K562 (cell line): ENCODE measurements around the gene PIM3. TPM values are rescaled to one million over a fixed set of nuclear protein-coding genes. Genes with fewer than 3 reads are reported as not detected.
A peak's percentile ranks its signal among the peaks of the same experiment; 100 is the strongest.

Experiments used
- ATAC-seq: fragments of 200-7000 bp; cut with Tn5 transposase; 3 replicates; pipeline ENCODE4 v1.9.1; 2020; ENCODE audit warnings: moderate library complexity
- BruUV-seq: library from RNA; stranded (reverse); fragments of 400-500 nt; replicated peaks from 2 replicates; lab custom pipeline; 2021; lab: Mats Ljungman, UMichigan
- CTCF ChIA-PET: fragments of 300-600 bp; formaldehyde crosslinking; extraction: SDS; loops from one replicate; lab custom pipeline; 2021; ENCODE audit warnings: low intra/inter-chr PET ratio; lab: Yijun Ruan, JAX
- POLR2A ChIA-PET: fragments of 300-600, 350-650 bp; sonication (Branson Sonifier 250); formaldehyde crosslinking; extraction: SDS; loops from one replicate; lab custom pipeline; 2021; ENCODE audit warnings: antibody characterized with exemption, inconsistent platforms; lab: Yijun Ruan, JAX
- DNase-seq, 4 experiments: peaks; one replicate each; pipeline versions ENCODE4 v3.0.0 to v3.0.0-alpha.2; 2011 to 2018; ENCODE audit warnings: low spot score in 3 of 4, mixed read lengths in 3 of 4; ENCODE audit errors: extremely low read depth in 1 of 4
- FAIRE-seq: peaks from 2 replicates; lab custom pipeline; 2011; peaks lifted over from hg19 to GRCh38; lab: Jason Lieb, UNC
- H2AFZ ChIP-seq: 2 replicates; pipeline ENCODE4 v1.6.0; 2011; ENCODE audit warnings: low read depth, low read length, control low read depth, inconsistent platforms
- H3K27ac ChIP-seq: fragments of 200-600 bp; 3 replicates; pipeline ENCODE4 v1.8.0; 2011; ENCODE audit warnings: low read depth, mild to moderate bottlenecking, control low read depth, inconsistent platforms, low read length, moderate library complexity, mixed read lengths; ENCODE audit errors: extremely low read depth
- H3K27me3 ChIP-seq, 2 experiments: fragments of 300-600 bp in 1 of 2; 2 replicates in 1 of 2; 3 replicates in 1 of 2; pipeline versions ENCODE4 v1.6.0 to v1.8.0; 2011; ENCODE audit warnings: inconsistent platforms in 2 of 2, low read length in 2 of 2, mild to moderate bottlenecking in 1 of 2, mixed read lengths in 1 of 2, moderate library complexity in 1 of 2; ENCODE audit not compliant: control insufficient read depth in 2 of 2, insufficient read depth in 2 of 2
- H3K36me3 ChIP-seq: fragments of 300-600 bp; 3 replicates; pipeline ENCODE4 v1.8.0; 2011; ENCODE audit warnings: mild to moderate bottlenecking, low read length, inconsistent platforms; ENCODE audit not compliant: control insufficient read depth, insufficient read depth
- H3K4me1 ChIP-seq, 2 experiments: fragments of 200-600 bp in 1 of 2; replicated peaks in 1 of 2; 2 replicates in 1 of 2; 3 replicates in 1 of 2; pipeline versions ENCODE4 v1.5.1 to v1.8.0; 2011; ENCODE audit warnings: inconsistent platforms in 2 of 2, low read length in 2 of 2, mild to moderate bottlenecking in 1 of 2, mixed read lengths in 1 of 2, moderate library complexity in 1 of 2; ENCODE audit not compliant: control insufficient read depth in 2 of 2, insufficient read depth in 2 of 2
- H3K4me2 ChIP-seq: 2 replicates; pipeline ENCODE4 v1.6.1; 2011; ENCODE audit warnings: low read length, control low read depth, inconsistent platforms, mixed read lengths; ENCODE audit not compliant: insufficient read depth
- H3K4me3 ChIP-seq: fragments of 200-600 bp; sonication (generic), shearing (Covaris generic); 2 replicates; pipeline ENCODE4 v1.5.1; 2016; ENCODE audit warnings: control low read depth, inconsistent platforms
- H3K79me2 ChIP-seq: fragments of 200-600 bp; 3 replicates; pipeline ENCODE4 v1.8.0; 2011; ENCODE audit warnings: low read length, inconsistent platforms; ENCODE audit not compliant: control insufficient read depth, insufficient read depth
- H3K9ac ChIP-seq, 2 experiments: 2 replicates each; pipeline versions ENCODE4 v1.6.0 to v1.6.1; 2011; ENCODE audit warnings: low read depth in 2 of 2, low read length in 2 of 2, control low read depth in 1 of 2, inconsistent platforms in 1 of 2, mild to moderate bottlenecking in 1 of 2, mixed read lengths in 1 of 2; ENCODE audit not compliant: insufficient read depth in 1 of 2
- H3K9me1 ChIP-seq: one replicate; pipeline ENCODE4 v1.6.0; 2011; ENCODE audit warnings: inconsistent platforms, mild to moderate bottlenecking, low read length, moderate library complexity; ENCODE audit not compliant: control insufficient read depth, insufficient read depth
- H3K9me3 ChIP-seq: replicated peaks from 2 replicates; pipeline ENCODE4 v1.5.1; 2011; ENCODE audit warnings: low read depth, low read length, inconsistent platforms; ENCODE audit not compliant: control insufficient read depth, insufficient read depth
- H4K20me1 ChIP-seq: replicated peaks from 2 replicates; pipeline ENCODE4 v1.6.1; 2011; ENCODE audit warnings: low read length, inconsistent platforms, mixed read lengths; ENCODE audit not compliant: control insufficient read depth, insufficient read depth
- CBFA2T2 ChIP-seq: fragments of 450-650 bp; conservative IDR thresholded peaks from 2 replicates; pipeline ENCODE4 v1.6.1; 2017; ENCODE audit warnings: mild to moderate bottlenecking
- DNMT1 ChIP-seq: fragments of 450-650 bp; IDR thresholded peaks from 2 replicates; pipeline ENCODE4 v1.6.1; 2016; ENCODE audit warnings: antibody characterized with exemption, mild to moderate bottlenecking
- EGR1 ChIP-seq: fragments of 450-650 bp; conservative IDR thresholded peaks from 2 replicates; pipeline ENCODE4 v1.6.1; 2017; ENCODE audit warnings: mild to moderate bottlenecking
- FOXA3 ChIP-seq, 2 experiments: fragments of 450-650 bp in 1 of 2; sonication (generic) in 1 of 2; formaldehyde crosslinking; IDR thresholded peaks in 1 of 2; conservative IDR thresholded peaks in 1 of 2; 2 replicates each; pipeline versions ENCODE4 v1.4.0 to v1.8.0; 2020 to 2022; ENCODE audit warnings: mild to moderate bottlenecking in 2 of 2, missing genetic modification reagents in 1 of 2
- KDM1A ChIP-seq, 2 experiments: fragments of 450-650 bp; IDR thresholded peaks; 2 replicates each; pipeline ENCODE4 v1.6.1; 2016; ENCODE audit warnings: mild to moderate bottlenecking in 2 of 2
- L3MBTL2 ChIP-seq: fragments of 450-650 bp; IDR thresholded peaks from 2 replicates; pipeline ENCODE4 v1.6.1; 2016; ENCODE audit warnings: mild to moderate bottlenecking, moderate library complexity
- MEF2D ChIP-seq: conservative IDR thresholded peaks from 2 replicates; pipeline ENCODE4 v1.6.1; 2016; ENCODE audit warnings: low read depth, missing genetic modification characterization, missing compliant biosample characterization
- SMARCE1 ChIP-seq: fragments of 450-650 bp; IDR thresholded peaks from 2 replicates; pipeline ENCODE4 v1.7.1; 2016; ENCODE audit warnings: mild to moderate bottlenecking
- SPI1 ChIP-seq: IDR thresholded peaks from 2 replicates; pipeline ENCODE4 v1.6.1; 2011; ENCODE audit warnings: low read depth, low read length, control low read depth, borderline replicate concordance
- SRF ChIP-seq, 2 experiments: fragments of 250-450, 450-650 bp in 1 of 2; sonication (Bioruptor Pico) in 1 of 2; sonication (generic) in 1 of 2; formaldehyde crosslinking; IDR thresholded peaks; 2 replicates each; pipeline versions ENCODE4 v1.5.0 to v1.5.1; 2020 to 2022; ENCODE audit warnings: mild to moderate bottlenecking in 1 of 2, missing genetic modification reagents in 1 of 2
- TCF3 ChIP-seq: sonication (generic); formaldehyde crosslinking; IDR thresholded peaks from 2 replicates; pipeline ENCODE4 v1.4.0; 2020; ENCODE audit warnings: mild to moderate bottlenecking, missing genetic modification reagents
- YY1 ChIP-seq, 3 experiments: IDR thresholded peaks; 2 replicates each; pipeline ENCODE4 v1.6.1; 2011; ENCODE audit warnings: low read length in 2 of 3, mild to moderate bottlenecking in 2 of 3, moderate library complexity in 2 of 3, borderline replicate concordance in 1 of 3, control low read depth in 1 of 3, low read depth in 1 of 3; ENCODE audit not compliant: insufficient read depth in 3 of 3, insufficient replicate concordance in 2 of 3, control insufficient read depth in 1 of 3, insufficient read length in 1 of 3; ENCODE audit errors: extremely low read depth in 1 of 3
- WGBS: fragments of 100-300 bp; shearing (Covaris generic); methylation state at CpG from one replicate; pipeline ENCODE4 v1.1.6; 2016; ENCODE audit warnings: low coverage, mixed read lengths; ENCODE audit not compliant: insufficient coverage; ENCODE audit errors: missing lambda C conversion rate; 5-methylcytosine and 5-hydroxymethylcytosine counted together
- in situ Hi-C: fragments of 300-500 bp; cut with MboI; formaldehyde crosslinking; loops from 4 replicates; pipeline ENCODE4 v1.15.0; 2018; ENCODE audit warnings: inconsistent platforms, mixed read lengths
- intact Hi-C: fragments of 100-400 bp; cut with micrococcal nuclease; formaldehyde crosslinking; loops from 2 replicates; pipeline ENCODE4 v1.14.2; 2022
- polyA plus RNA-seq, 8 experiments: library from polyadenylated mRNA; depleted of rRNA in 4 of 8; stranded (reverse) in 5 of 8; unstranded in 3 of 8; fragments of >200 nt; fragmentation: Nextera tagmentation in 2 of 8; fragmentation: Illumina TruSeq in 1 of 8; extraction: Ambion mirVana in 2 of 8; extraction: Trizol in 1 of 8; gene quantifications; 2 replicates each; pipeline versions ENCODE4 v1.2.1 to v1.2.3, GENCODE V29; 2011 to 2014; ENCODE audit warnings: inconsistent platforms in 1 of 8, missing spikeins in 1 of 8
- total RNA-seq, 7 experiments: library from RNA; depleted of rRNA in 6 of 7; stranded (reverse); fragments of >200 nt in 6 of 7; fragmentation: Illumina TruSeq in 2 of 7; extraction: Trizol in 2 of 7; gene quantifications; 2 replicates each; pipeline versions ENCODE4 v1.2.1 to v1.2.3, GENCODE V29; 2011 to 2021; ENCODE audit warnings: low replicate concordance in 1 of 7
- TF ChIP-seq, protein P1 (sequence below): fragments of 200-800 bp; sonication (Bioruptor generic); IDR thresholded peaks from 2 replicates; pipeline ENCODE4 v1.6.1; 2017; ENCODE audit warnings: missing genetic modification characterization, missing compliant biosample characterization

Gene PIM3
- total and polyA plus RNA-seq, 9 of the 15 experiments (the other 6 are each of a cell fraction or from before 2014, with no cell fraction given), result 0.24 to 40.5 (median 5.3) TPM

DNA sequence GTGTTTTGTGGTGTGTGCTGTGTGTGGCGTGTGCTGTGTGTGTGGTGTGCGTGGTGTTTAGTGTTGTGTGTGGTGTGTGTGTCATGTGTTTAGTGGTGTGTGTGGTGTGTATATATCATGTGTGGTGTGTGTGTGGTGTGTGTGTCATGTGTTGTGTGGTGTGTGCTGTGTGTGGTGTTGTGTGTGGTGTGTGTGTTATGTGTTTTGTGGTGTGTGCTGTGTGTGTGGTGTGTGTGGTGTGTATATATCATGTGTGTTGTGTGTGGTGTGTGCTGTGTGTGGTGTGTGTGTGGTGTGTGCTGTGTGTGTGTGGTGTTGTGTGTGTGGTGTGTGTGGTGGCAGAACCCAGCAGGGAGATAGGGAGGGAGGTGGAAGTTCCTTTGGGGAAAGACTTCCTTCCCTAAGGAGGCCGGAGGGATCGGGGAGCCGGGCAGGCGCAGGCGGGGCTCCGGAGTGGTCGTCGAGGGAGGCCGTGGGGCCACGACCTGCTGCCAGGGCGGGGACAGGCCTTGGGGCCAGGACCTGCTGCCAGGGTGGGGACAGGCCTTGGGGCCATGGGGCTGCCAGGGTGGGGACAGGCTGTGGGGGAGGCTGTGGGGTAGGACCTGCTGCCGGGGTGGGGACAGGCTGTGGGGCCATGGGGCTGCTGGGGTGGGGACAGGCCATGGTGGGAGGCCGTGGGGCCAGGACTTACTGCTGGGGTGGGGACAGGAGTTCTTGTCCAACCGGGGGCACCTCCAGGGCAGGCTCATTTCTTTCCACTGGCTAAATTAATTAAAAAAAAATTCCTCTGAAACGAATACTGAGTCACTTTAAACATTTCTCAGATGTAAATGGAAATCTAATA, 15.2 kb downstream of the PIM3 start (continued):
- TF ChIP-seq DNMT1 (0 out of 2 replicates have a peak, but pooled peaks have one; percentile 40), FOXA3 (CRISPR knock-in tag; conservative IDR thresholded peaks at IDR 0.05 in 1 of 2, IDR thresholded peaks at IDR 0.05 in 1 of 2) (no peak)
- TF ChIP-seq, protein P1, sequence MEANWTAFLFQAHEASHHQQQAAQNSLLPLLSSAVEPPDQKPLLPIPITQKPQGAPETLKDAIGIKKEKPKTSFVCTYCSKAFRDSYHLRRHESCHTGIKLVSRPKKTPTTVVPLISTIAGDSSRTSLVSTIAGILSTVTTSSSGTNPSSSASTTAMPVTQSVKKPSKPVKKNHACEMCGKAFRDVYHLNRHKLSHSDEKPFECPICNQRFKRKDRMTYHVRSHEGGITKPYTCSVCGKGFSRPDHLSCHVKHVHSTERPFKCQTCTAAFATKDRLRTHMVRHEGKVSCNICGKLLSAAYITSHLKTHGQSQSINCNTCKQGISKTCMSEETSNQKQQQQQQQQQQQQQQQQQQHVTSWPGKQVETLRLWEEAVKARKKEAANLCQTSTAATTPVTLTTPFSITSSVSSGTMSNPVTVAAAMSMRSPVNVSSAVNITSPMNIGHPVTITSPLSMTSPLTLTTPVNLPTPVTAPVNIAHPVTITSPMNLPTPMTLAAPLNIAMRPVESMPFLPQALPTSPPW (CRISPR knock-in tag), result peak; percentile 22; the same call in 1 of the 2 replicates

DNA sequence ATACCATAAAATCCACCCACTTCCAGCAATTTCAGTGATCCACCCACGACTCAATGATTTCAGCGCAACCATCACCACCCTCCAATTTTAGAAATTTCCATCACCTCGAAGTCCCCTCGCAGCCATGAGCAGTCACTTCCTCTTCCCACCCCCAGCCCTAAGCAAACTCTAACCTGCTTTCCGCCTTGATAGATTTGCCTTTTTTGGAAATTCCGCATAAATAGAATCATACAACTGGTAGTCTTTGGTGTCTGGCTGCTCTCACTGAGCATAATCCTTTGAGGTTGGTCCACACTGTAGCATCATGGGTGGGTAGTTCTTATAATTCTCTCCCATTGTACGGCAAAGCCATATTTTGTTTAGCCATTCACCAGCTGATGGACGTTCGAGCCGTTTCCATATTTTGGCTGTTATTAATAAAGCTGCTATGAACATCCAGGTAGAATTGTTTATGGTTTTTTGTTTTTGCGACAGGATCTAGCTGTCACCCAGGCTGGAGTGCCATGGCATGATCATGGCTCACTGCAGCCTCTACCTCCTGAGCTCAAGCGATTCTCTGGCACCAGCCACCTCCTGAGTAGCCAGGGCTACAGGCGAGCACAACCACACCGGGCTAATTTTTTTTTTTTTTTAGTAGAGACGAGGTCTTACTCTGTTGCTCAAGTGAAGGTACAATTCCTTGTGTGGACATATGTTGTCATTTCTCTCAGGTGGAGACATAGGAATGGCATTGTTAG, 16.0 kb downstream of the PIM3 start:
- ATAC-seq, result peak; percentile 20
- H3K4me2 ChIP-seq, result no peak overlapping the region; the same call in 1 of the 2 replicates
- FAIRE-seq, result peak; percentile 80
- peak overlapping the region; percentile 50; the same call in 1 of the 2 replicates for H2AFZ ChIP-seq
- 20% methylated on average over 12 of the region's 15 CpGs for WGBS
- H3K9me3 ChIP-seq, result no peaks in the 10 kb centered on the region
- no peaks in the 10 kb centered on the region for H3K9me1 ChIP-seq
- H3K4me1 ChIP-seq, result peaks cover 7 to 29% of the 10 kb centered on the region in 2 experiments
- in situ Hi-C loops (no loop called here), intact Hi-C loops (no loop called here)
- H3K79me2 ChIP-seq, result peaks cover 5% of the 10 kb centered on the region; the same call in 2 of the 3 replicates
- DNase-seq, result peak in 2 of 4 experiments; percentile 14 to 46
- H3K27me3 ChIP-seq, result no peaks in the 10 kb centered on the region; a peak in 1 of 5 replicates
- no peaks in the 10 kb centered on the region for H3K36me3 ChIP-seq
- BruUV-seq, result no TSS peak
- H3K27ac ChIP-seq, result peak overlapping the region; percentile 78; the same call in 1 of the 3 replicates
- no peaks in the 10 kb centered on the region for H4K20me1 ChIP-seq
- POLR2A ChIA-PET, result interaction anchor here (0.6 to 0.7 kb wide), 4 partner anchors 14 to 43 kb away, joined by 3 read pairs; no protein-coding TSS in a partner anchor
- H3K4me3 ChIP-seq, result no peak overlapping the region
- H3K9ac ChIP-seq, result no peak overlapping the region
- CTCF ChIA-PET, result no interaction called here
- TF ChIP-seq EGR1, result peak; percentile 61
- TF ChIP-seq SRF (CRISPR knock-in tag; IDR thresholded peaks at IDR 0.05), result peak in 1 of 2 experiments; percentile 92; a peak in 2 of 4 replicates
- TF ChIP-seq MEF2D (tag), result 0 out of 2 replicates have a peak, but pooled peaks have one; percentile 42
- no peak for TF ChIP-seq CBFA2T2
- TF ChIP-seq SPI1, result peak; percentile 92
- TF ChIP-seq SMARCE1, result no peak
- TF ChIP-seq L3MBTL2, result peak; percentile 62
- TF ChIP-seq TCF3, result no peak
- TF ChIP-seq KDM1A (IDR thresholded peaks at IDR 0.05), result peak; percentile 37 to 48; a peak in 2 of 4 replicates
- TF ChIP-seq YY1 (IDR thresholded peaks at IDR 0.05; ENCODE audit: borderline replicate concordance in 1 of 3, control insufficient read depth in 1 of 3, extremely low read depth in 1 of 3, insufficient read depth in 3 of 3, insufficient read length in 1 of 3, insufficient replicate concordance in 2 of 3, low read depth in 1 of 3, low read length in 2 of 3), result peak in 1 of 3 experiments; percentile 21
